ENCODE measurements around the gene ATXN7L3.

ATXN7L3 gene

DNA sequence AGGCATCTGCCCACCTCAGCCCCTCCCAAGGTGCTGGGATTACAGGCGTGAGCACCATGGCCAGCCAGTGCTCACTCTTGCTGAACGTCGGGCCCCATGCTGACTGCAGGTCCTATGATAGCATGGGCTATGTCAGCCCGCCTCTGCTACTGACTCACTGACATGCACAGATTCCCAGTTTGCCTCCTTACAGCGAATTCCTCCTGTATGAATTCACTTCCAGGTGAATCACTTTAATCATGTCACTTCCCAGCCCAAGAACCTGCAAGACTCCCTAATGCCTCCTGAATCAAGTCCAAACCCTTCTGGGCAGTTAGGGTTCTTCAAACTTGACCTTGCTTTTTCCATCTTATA, 35.9 kb upstream of the ATXN7L3 start:
- in situ Hi-C loops (cut with HindIII; ENCODE audit: low sequenced_read_pairs): no loop called here
- no peak overlapping the region for H3K4me3 ChIP-seq (ENCODE audit: low read depth, low read length)
- DNase-seq (ENCODE audit: low read depth, low spot score): peak; percentile 71

DNA sequence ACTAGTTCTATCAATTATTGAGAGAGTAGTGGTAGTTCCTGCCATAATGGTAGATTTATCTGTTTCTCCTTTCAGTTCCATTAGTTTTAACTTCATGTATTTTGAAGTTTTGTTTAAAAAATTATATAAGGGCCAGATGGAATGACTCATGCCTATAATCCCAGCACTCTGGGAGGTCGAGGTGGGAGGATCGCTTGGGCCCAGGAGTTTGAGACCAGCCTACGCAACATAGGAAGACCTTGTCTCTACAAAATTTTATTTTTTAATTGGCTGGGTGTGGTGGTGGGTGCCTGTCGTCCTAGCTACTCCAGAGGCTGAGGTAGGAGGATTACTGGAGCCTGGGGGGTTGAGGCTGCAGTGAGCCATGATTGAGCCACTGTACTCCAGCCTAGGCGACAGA, 33.9 kb upstream of the ATXN7L3 start:
- no peak for DNase-seq (ENCODE audit: low read depth, low spot score)
- in situ Hi-C loops (cut with HindIII; ENCODE audit: low sequenced_read_pairs): no loop called here
- TF ChIP-seq, protein P1, sequence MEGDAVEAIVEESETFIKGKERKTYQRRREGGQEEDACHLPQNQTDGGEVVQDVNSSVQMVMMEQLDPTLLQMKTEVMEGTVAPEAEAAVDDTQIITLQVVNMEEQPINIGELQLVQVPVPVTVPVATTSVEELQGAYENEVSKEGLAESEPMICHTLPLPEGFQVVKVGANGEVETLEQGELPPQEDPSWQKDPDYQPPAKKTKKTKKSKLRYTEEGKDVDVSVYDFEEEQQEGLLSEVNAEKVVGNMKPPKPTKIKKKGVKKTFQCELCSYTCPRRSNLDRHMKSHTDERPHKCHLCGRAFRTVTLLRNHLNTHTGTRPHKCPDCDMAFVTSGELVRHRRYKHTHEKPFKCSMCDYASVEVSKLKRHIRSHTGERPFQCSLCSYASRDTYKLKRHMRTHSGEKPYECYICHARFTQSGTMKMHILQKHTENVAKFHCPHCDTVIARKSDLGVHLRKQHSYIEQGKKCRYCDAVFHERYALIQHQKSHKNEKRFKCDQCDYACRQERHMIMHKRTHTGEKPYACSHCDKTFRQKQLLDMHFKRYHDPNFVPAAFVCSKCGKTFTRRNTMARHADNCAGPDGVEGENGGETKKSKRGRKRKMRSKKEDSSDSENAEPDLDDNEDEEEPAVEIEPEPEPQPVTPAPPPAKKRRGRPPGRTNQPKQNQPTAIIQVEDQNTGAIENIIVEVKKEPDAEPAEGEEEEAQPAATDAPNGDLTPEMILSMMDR (IDR thresholded peaks at IDR 0.05; ENCODE audit: low read depth, low read length): no peak
- no peak overlapping the region for H3K4me3 ChIP-seq (ENCODE audit: low read depth, low read length)

More for the DNA sequence above, 35.9 kb upstream of the ATXN7L3 start:
- TF ChIP-seq, protein P1 (IDR thresholded peaks at IDR 0.05; ENCODE audit: low read depth, low read length): no peak

DNA sequence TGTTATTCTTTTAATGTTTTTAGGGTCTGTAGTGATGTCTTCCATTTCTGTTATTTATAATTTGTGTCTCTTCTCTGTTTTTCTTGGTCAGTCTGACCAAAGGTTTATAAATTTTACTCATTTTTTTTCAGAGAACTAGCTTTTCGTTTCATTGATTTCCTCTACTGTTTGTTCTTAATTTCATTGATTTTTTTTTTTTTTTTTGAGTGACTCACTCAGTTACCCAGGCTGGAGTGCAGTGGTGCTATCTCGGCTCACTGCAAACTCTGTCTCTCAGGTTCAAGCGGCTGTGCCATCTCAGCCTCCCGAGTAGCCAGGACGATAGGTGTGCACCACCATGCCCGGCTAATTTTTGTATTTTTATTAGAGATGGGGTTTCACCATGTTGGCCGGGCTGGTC, 32.4 kb upstream of the ATXN7L3 start:
- no peak for DNase-seq (ENCODE audit: low read depth, low spot score)
- TF ChIP-seq, protein P1 (IDR thresholded peaks at IDR 0.05; ENCODE audit: low read depth, low read length): no peak
- no peak overlapping the region for H3K4me3 ChIP-seq (ENCODE audit: low read depth, low read length)
- in situ Hi-C loops (cut with HindIII; ENCODE audit: low sequenced_read_pairs): no loop called here

DNA sequence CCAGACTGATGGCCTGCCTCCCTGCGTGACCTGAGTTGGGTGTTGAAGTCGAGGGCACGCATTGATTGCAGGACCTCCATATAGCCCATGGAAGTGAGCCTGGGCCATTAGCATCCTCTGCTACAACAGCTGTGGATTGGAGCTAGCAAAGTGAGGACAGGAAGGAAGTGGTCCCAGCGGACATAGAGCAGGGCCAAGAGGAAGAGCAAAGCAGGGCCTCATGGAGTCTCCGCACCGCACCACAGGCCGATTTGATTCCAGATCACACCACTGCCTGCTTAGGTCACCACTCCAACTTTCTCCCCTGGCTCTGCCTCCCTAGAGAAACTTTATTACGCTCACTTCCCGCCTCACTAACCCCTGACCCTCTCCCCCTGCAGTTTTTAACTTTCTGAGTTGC, 30.5 kb upstream of the ATXN7L3 start:
- TF ChIP-seq, protein P1 (IDR thresholded peaks at IDR 0.05; ENCODE audit: low read depth, low read length): no peak
- in situ Hi-C loops (cut with HindIII; ENCODE audit: low sequenced_read_pairs): no loop called here
- DNase-seq (ENCODE audit: low read depth, low spot score): no peak
- H3K4me3 ChIP-seq (ENCODE audit: low read depth, low read length): no peak overlapping the region

DNA sequence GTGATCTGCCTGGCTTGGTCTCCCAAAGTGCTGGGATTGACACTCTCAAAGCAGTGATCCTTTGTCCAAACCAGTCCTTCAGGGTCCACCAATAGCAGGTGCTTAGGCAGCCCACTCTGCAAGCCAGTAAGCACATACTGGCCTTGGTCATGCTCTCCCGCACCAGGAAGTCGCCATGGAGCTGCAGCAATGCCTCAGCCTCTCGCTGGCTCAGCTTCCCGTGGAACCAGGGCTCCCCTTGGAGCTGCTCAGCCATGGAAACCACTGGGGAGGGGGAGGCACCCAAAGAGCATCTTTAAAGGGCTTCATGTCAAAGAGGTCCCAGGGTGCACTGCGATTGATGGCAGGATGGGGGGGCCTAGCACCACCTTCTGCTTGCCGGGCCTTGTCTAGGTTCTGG, 29.4 kb upstream of the ATXN7L3 start:
- no peak overlapping the region for H3K4me3 ChIP-seq (ENCODE audit: low read depth, low read length)
- DNase-seq (ENCODE audit: low read depth, low spot score): no peak
- TF ChIP-seq, protein P1 (IDR thresholded peaks at IDR 0.05; ENCODE audit: low read depth, low read length): no peak
- in situ Hi-C loops (cut with HindIII; ENCODE audit: low sequenced_read_pairs): no loop called here

DNA sequence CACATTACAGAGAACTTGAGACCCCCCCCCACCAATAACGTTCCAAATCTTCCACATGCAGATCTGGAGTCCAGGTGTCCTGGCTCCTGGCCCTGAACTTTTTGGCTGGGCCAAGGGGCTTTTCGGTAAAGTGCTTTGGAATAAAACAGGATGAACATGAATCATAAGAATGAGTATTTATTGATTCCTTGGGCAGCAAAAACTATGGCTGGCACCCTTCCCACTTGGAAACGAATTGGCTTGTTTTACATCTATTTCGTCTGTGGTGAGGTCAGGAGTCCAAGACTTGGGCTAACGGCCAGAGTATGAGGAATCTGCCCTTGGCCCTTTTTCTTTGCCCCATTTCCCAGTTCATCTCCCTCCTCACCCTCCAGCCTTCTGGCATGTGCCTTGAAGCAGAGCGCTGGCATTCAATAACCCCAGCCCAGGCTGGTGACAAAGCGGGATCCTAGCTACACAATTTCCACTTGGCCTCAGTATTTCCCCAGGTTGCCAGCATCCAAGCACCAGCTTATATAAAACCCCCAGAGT, 23.9 kb upstream of the ATXN7L3 start:
- TF ChIP-seq, protein P1 (IDR thresholded peaks at IDR 0.05; ENCODE audit: low read depth, low read length): no peak
- in situ Hi-C loops (cut with HindIII; ENCODE audit: low sequenced_read_pairs): no loop called here
- DNase-seq (ENCODE audit: low read depth, low spot score): peak; percentile 50
- H3K4me3 ChIP-seq (ENCODE audit: low read depth, low read length): no peak overlapping the region
